ENCODE measurements around the gene CAMK2B.
A peak's percentile ranks its signal among the peaks of the same experiment; 100 is the strongest.

Gene CAMK2B

DNA sequence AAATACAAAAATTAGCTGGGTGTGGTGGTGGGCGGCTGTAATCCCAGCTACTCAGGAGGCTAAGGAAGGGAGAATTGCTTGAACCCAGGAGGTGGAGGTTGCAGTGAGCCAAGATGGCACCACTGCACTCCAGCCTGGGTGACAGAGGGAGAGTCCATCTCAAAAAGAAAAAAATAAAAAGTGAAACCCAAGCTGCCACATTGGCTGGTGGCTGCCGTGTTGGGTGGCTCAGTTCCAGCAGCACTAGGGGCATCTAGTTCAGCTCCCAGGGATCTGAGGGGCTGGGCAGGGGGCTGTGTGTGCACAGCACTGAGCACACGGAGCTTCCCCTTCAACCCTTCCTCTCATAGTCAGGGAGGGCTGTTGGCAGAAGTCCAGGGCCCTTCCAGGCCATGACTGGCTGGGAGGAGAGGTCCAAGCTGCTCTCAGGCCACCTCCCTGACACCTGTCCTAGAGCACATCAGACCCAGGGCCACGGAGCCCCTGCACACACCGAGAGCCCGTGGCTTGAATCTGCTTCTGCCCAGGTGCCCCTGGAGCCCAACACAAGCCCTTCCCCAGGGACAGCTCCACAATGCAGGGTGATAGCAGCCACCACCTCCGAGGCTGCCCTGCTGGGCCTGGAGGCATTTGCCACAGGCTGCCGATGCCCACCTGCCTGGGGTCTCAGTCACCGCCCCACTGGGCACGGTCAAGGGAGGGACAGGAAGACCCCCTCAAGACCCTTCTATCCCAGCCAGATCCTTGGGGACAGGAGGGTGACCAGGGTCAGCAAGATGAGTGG, 77.3 kb downstream of the CAMK2B start:
- no peak for DNase-seq

DNA sequence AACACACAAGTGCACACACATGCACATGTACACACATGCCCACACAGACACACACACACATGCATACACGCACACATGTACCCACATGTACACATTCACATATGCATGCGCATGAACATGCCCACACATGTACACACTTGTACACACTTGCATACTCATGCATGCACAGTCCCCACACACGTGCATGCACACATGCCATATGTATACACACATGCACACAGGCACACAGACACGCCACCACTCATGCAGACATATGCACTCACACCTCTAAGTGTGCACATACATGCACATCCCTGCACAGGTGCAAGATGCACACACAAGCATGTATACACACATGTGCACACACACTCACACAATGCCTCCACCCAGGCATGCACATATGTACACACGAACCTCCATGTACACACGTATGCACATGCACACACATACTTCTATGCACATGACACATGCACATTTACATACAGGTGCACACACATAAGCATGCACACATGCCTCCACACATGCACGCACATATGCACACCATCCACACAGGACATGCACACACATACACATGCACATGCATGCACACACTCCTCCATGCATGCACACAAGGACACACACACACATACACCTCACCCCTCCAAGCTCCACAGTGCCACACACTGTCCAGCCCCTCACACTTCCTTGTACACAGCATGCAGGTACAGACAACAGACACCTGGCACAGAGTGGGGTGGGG, 78.8 kb downstream of the CAMK2B start:
- DNase-seq: no peak

DNA sequence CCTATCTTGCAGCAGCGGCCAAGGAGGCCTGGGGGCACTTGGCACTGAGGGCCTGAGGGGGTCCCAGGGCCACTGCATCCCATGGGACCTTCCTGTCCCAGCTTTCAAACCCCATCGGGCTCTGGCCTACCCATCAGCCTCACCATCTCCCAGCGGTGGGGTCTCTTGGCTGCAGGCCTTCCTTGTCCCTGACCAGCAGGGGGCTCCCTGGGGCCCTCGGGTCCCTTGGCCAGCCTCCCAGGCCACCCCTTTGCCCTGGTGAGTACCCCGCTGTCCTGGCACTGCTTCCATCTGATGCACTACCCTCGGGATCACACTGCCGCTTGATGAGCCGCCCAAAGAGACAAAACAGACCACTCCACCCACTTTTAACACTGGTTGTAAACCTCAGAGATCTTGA, 81.1 kb downstream of the CAMK2B start:
- peak; percentile 75 for DNase-seq

DNA sequence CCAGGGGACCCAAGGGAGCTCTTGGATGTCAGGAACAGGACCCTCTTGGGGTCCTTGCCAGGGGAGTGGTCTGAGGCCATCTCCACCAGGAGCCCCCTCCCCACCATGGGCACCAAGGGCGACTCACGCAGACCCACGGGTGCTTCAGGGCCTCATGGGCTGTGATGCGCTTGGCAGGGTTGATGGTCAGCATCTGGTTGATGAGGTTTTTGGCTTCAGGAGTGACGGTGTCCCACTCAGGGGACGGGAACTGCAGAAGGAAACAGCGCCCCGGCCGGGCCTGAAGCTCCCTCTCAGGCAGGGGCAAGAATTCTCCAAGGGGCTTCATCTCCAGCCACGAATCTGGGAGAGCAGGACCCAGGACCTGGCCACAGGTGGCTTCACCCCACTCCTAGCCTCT, 83.3 kb downstream of the CAMK2B start:
- DNase-seq: no peak

DNA sequence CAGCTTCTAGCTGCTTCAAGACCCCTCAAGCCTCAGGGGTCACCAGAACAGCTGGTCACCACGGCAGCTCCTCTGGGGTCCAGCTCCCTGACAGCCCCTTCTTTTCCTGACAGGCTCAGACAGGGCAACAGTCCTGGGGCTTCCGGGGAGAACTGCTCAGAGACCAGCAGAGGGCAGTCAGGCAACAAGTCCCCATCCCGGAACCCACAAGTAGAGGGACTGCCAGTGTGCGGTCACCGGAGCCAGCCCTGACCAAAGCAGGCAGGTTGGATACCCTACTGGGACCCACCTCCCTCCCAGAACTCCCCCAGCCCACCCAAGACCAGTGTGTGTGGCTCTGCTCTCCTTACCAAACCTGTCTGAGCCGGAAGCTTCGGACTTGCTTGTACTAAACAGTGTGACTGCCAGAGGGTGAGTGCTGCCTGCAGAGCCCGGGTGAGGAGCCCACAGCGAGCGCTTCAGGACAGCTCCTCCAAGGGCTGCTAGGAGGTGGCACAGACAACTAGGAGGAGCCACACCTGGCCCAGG, 84.3 kb downstream of the CAMK2B start:
- peak; percentile 88 for DNase-seq

DNA sequence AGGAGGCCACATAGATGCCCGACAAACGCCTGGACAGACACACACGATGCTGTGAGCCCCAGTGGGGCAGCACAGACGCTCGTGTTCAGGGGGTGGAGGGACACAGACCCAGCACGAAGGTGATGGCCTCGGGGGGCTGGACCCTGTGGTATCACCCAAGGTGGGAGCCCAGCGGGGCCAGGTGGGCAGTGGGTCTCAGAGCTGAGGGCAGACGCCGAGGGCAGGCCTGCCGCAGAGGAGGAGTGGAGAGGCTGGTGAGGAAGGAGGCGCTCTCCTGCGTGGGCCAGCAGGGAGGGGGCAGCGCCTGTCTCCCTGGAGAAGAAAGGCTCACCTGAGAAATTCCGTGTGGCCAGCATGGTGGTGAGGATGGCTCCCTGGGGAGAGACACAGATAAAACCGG, 85.0 kb downstream of the CAMK2B start:
- no peak for DNase-seq

DNA sequence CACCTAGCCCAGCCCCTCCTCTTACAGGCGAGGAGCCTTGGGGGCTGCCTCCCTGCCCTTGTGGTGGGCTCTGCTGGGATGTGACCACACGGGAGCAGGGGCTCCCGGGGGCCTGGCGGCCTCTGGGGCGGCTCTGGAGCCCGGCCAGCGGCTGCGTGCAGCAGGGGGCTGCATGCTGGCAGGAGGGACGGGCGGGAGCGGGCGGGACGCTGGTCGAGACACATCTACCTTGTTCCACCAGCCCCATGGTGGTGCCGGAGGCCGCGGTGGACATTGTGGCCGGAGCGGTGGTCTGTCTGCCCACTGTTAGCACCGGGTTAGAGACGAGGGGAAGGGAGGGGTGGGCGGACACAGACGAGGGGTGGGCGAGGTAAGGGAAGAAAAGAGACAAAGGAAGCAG, 86.0 kb downstream of the CAMK2B start:
- no peak for DNase-seq

DNA sequence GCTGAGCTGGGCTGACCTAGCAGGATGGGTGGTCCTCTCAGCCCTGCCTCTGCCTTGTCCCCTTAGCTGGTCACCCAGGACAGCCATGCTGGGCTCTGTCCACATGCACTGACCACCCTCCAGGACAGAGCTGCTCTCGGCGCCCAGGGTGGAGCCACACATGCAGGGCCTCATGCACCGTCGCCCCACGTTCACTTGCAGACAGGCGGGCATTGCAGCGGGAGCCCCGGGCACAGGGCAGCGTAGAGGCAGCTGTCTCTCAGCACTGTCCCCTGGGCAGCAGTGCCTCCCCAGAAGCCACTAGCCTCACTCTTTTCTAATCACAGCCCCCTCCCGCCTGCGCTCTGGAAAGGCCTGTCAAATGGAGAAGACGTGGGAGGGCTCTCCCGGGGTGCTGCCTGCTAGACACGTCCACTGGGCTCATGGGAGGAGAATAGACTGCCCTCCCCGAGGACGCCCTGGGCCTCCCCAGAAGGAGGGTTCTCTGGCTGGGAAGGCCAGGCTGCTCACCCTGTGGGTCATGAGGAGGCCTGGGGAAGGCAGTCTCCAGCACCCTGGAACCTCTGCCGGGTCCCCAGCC, 87.2 kb downstream of the CAMK2B start:
- DNase-seq: no peak

DNA sequence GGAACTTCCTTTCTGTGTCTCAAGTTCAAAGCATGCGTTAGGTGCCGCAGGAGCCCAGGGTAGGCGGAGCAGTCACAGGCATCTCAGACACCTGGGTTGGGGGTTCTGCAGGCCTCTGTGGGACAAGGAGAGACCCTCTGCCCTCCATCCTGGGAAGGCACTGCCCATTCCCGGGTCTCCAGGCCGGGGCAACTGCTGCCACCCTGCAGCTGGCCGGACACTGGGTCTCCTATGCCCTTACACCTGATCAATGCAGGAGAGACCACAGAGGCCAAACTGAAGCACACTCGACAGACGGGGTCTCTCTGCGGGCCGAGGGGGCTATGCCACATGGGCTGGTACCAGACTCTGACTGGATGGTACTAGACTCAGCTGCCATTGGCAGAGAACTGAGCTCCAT, 87.7 kb downstream of the CAMK2B start:
- DNase-seq: no peak

DNA sequence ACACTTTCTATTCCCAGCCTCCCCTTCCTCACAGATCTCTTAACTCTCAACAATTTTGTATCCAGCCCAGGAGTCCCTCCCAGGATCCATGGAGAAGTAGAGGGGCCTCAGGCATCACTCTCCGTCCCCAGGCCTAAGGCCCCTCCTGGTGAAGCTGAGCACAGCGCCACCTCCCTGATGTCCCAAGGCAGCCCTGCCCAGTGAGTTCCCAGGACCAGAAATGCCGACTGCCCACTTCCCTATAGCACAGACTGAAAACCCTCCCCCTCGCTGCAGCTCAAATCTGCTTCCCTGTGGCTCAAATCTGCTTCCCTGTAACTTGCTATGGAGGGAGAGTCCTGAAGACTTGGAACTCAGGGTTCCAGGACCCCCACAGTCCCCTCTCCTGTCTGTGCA, 89.1 kb downstream of the CAMK2B start:
- DNase-seq: no peak

DNA sequence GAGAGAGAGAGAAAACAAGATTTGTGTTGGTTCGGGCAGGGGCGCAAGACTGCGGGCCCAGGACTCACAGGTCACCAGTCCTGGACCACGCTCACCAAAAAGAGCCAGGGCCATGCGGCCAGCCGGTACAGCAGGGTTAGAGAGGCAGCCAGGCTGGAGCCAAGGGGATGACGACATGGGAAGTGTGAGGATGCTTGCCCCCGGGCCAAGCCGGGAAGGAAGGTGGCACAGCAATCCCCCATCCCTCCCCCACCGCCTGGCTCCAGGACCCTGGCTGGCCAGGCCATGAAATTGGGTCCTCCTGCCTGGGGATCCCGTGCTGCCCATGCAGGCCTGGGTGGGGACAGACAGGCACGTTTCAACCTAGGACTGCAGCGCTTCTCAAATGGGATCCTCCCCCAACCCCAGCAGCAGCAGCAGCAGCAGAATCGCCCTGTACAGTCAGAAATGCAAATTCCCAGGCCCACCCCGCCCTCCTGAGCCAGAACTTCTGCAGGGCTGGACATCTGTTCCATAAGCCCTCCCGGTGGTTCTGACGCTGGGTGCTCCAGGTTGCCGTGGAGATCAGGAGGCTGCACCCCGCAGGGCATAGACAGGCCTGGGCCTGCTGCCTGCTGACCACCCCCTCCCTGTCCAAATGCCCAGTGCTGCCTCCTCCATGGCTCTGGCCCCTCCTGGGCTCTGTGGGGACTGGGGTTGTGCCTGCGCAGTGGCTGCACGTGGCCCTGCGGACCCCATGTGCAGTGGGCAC, 89.6 kb downstream of the CAMK2B start:
- no peak for DNase-seq

DNA sequence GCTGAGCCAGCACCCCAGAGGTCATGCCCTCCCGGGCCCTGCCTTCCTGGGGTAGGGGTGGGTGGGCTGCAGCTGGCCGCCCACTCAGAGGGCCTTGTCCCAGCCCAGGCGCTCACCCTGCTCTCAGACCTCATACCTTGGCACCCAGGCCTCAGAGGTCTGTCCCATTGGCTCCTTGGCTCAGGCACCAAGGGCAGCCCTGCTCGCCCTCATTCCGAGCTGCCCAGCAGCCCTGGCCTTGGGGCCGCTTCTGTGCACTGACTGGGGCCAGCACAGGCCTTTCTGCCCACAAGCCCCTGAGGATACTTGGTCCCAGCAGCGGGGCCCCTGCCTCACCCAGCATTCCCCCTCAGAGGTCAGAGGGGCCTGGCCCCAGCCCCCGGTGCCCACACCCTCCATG, 90.3 kb downstream of the CAMK2B start:
- DNase-seq: no peak

DNA sequence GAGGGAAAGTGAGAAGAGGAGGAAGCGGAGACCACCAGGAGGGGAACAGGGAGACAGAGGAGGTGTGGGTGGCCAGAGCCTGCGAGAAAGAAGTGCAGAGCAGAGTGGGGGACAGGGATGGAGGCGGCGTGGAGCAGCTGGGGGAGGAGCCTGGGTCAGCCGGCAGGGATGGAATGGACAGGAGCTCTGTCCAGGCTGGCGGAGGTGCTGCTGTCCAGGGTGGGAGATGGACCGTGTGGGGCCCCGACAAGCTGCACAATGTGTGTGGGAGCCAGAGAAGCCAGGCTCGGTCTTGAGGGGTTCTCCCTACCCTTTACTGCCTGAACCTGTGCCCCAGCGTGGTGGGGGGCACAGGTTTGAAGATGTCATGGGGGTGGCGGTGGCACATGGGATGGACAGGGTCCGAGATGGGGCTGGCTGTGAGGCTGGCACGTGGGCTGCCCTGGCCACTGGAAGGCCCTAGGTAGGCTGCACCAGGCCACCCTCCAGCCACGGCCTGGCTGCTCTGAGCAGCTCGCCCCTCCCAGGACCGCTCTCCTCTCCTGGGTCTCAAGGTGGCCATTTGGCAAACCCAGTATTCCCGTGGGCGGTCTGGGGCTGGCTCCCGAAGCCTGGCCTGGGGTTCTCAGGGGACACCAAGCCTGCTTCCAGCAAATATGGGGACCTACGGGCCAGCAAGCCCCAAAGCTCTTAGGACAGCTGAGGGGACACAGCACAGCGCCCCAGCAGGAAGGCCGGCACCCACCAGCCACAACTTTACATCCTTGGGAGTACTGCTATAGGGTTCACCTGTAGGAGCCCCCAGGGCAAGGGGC, 92.3 kb downstream of the CAMK2B start:
- no peak for DNase-seq

DNA sequence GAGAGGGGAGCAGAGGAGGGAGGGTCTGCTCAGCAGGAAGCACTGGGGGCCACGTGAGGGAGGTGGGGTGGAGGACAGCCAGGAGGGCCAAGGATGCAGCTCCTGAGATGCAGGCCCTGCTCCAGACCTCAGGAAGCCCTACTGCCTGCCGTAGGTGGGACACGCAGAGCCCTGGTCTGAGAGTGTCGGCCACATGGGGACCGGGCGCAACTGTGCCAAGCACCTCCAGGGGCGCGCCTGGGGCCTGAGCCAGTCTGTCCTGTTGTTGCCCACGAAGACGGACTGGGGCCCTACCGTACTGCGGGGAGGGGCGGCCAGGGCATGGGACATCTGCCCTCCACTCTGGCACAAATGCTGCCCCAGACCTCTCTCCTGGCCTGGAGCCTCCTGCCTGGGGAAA, 93.0 kb downstream of the CAMK2B start:
- no peak for DNase-seq

DNA sequence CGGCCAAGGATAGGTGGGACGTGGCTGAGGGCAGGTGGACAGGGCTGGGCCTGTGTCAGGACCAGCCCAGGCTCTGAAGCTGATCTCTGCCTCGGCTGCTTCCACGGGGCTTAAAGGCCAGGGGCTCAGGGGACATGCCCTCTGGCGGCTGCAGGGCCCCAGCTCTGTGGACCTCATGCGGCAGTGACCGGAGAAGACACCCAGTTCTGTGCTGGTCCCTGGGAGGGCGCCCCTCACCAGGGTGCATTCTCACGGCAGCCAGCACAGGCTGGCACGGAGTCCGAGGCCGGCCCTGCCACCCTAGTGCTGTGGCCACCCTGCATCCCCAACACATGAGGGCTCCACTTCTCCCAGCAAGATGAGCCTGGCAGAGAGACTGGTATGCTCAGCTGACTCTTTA, 94.3 kb downstream of the CAMK2B start:
- no peak for DNase-seq

DNA sequence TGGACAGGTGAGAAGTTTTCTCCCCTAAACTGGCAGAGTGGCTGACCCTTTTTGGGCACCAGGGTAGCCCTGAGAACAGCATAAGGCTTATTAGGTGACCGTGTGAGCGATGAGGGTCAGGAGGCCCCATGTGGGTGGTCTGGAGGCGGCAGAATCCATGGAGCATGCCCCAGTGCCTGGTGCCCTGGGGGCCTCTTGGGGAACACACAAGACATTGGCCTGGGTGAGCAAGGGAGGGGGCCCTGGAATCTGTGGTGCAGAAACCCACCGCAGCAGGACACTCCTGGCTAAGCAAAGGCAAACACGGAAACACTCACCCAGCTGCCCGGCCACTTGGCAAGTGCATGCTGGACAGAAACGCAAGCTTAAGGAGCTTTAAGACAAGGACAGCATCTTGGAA, 95.1 kb downstream of the CAMK2B start:
- DNase-seq: no peak

DNA sequence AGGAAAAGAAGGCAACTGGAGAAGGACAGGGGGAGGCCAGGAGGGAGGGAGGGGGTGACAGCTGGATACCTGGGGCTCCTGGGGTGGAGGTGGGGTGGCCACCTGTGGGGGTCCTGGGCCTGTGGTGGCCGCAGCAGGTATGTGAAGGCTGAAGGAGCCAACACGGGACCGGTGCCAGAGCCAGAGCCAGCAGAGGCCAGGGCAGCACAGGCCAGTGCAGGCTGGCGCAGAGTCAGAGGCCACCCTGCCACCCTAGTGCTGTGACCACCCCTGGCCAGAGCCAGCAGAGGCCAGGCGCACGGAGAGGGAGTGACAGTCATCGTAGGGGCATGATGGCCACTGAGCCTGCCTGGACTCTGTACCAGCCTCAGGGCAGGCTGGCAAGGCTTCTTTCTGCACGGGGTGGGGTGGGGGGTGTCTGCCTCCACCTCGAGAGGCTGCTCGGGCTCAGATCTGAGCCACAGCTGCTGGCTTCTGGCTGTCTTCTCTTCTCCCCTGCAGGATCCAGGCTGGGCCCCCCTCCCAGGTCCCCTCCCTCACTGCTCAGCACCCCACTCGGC, 95.8 kb downstream of the CAMK2B start:
- DNase-seq: no peak

DNA sequence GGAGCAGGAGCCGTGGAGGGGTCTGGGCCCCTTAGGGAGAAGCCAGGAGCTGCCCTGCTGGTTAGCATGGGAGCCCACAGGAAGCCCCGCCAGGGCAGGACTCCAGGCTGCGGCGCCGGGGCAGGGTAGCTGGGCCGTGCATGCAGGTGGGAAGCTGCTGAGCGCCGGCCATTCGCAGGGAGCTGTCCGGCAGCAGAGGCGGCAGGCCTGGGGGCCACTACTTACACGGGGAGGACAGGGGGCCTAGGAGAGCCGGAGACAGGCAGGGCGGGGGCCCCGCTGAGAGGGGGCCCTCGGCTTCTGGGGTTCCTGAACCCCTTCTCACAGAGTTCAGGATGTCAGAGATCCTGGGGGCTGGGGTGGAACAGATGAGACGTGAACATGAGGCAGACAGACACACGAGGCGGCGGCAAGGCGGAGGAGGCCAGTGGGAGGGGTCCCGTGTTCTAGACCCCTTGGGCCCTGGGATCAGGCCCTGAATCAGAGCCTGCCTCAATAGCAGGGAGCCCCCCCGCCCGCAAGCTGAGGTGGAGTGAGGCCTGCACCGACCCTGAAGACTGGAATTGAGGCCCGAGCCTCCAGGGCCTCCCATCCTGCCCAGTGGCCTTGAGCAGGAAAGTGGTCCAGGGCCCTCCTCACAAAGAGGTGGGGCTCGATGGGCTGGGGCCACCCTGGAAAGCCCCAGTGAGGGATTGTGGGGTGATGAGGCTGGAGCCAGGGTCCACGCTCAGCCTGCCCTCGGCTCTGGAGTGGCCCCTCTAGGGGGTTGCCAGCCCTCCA, 96.6 kb downstream of the CAMK2B start:
- DNase-seq: no peak

DNA sequence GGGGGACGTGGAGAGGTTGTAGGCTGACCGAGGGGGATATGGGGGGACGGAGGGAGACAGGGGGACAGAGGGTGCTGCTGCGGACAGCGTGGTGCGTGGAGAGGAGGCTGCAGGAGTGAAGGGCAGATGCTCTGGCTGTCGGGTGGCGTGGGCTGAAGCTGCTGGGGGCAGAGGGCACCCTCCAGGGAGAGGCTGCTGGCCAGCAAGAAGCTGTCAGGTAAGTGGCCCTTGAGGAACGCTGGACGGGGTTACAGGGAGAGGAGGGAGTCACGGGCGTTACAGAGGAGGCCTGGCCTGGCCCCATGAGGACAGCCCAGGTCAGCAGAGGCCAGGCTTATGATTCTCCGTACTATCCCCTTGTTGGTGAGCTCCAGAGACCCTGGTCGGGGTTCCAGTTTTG, 97.5 kb downstream of the CAMK2B start:
- DNase-seq: no peak

DNA sequence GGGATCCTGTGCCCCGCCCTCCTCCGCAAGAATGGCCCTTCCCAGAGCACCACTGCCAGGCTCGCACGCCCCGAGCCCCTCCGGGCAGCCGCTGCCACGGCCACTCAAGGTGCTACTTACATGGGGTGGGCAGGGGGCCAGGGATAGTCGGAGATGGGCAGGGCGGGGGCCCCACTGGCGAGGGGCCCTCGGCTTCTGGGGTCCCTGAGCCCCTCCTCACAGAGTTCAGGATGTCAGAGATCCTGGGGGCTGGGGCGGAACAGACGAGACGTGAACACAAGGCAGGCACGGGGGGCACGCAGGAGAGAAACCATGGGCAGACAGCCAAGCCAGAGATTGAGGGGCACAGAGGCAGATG, 99.0 kb downstream of the CAMK2B start:
- DNase-seq: no peak
